Measurements from ENCODE around the gene OR13C5.

DNA sequence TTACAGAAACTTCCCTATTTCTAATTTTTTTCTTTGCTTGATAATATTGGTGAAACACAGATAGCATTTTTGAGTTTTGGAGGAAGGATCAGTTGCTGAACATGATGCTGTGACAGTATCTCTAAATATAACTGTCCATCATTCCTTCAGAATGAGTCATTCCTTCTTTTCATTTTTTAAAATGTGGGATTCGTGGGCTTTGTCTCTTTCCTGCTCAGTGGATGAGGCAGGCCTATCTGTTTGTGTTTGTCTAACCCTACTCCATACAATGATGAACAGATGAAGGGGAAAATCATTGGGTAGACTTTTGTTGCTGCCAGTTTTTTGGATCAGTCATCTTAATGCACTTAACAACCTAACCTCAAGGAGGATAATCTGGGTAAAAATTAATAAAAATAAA is 46.0 kb downstream of the OR13C5 start:
- TF ChIP-seq, protein P1, sequence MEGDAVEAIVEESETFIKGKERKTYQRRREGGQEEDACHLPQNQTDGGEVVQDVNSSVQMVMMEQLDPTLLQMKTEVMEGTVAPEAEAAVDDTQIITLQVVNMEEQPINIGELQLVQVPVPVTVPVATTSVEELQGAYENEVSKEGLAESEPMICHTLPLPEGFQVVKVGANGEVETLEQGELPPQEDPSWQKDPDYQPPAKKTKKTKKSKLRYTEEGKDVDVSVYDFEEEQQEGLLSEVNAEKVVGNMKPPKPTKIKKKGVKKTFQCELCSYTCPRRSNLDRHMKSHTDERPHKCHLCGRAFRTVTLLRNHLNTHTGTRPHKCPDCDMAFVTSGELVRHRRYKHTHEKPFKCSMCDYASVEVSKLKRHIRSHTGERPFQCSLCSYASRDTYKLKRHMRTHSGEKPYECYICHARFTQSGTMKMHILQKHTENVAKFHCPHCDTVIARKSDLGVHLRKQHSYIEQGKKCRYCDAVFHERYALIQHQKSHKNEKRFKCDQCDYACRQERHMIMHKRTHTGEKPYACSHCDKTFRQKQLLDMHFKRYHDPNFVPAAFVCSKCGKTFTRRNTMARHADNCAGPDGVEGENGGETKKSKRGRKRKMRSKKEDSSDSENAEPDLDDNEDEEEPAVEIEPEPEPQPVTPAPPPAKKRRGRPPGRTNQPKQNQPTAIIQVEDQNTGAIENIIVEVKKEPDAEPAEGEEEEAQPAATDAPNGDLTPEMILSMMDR (IDR thresholded peaks at IDR 0.05) = no peak
- TF ChIP-seq, protein P2, sequence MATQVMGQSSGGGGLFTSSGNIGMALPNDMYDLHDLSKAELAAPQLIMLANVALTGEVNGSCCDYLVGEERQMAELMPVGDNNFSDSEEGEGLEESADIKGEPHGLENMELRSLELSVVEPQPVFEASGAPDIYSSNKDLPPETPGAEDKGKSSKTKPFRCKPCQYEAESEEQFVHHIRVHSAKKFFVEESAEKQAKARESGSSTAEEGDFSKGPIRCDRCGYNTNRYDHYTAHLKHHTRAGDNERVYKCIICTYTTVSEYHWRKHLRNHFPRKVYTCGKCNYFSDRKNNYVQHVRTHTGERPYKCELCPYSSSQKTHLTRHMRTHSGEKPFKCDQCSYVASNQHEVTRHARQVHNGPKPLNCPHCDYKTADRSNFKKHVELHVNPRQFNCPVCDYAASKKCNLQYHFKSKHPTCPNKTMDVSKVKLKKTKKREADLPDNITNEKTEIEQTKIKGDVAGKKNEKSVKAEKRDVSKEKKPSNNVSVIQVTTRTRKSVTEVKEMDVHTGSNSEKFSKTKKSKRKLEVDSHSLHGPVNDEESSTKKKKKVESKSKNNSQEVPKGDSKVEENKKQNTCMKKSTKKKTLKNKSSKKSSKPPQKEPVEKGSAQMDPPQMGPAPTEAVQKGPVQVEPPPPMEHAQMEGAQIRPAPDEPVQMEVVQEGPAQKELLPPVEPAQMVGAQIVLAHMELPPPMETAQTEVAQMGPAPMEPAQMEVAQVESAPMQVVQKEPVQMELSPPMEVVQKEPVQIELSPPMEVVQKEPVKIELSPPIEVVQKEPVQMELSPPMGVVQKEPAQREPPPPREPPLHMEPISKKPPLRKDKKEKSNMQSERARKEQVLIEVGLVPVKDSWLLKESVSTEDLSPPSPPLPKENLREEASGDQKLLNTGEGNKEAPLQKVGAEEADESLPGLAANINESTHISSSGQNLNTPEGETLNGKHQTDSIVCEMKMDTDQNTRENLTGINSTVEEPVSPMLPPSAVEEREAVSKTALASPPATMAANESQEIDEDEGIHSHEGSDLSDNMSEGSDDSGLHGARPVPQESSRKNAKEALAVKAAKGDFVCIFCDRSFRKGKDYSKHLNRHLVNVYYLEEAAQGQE (IDR thresholded peaks at IDR 0.05; ENCODE audit: insufficient read depth in 1 of 2, low read depth in 2 of 2, low read length in 1 of 2) = no peak

Measured in Panc1 (cell line).